Neural progenitor cell (in vitro differentiated cells): ENCODE measurements around the gene LILRB2. TPM values are rescaled to one million over a fixed set of nuclear protein-coding genes. Genes with fewer than 3 reads are reported as not detected.
"Not testable (repeated sequence)": the region's sequence is repeated elsewhere in the genome, so short reads cannot be mapped to it uniquely, and the experiment has no call there.

ENCODE experiments used
- DNase-seq: peaks from one replicate; pipeline ENCODE4 v3.0.0-alpha.2; 2016; ENCODE audit warnings: low spot score
- H2AFZ ChIP-seq: fragments of 200-600 bp; sonication (generic); replicated peaks from 2 replicates; pipeline ENCODE4 v1.6.1; 2016; ENCODE audit warnings: antibody characterized with exemption
- H3F3A ChIP-seq: fragments of 200-600 bp; sonication (generic); 2 replicates; pipeline ENCODE4 v1.6.1; 2016; ENCODE audit warnings: antibody characterized with exemption, low read depth
- H3K27ac ChIP-seq: fragments of 200-600 bp; sonication (generic); 2 replicates; pipeline ENCODE4 v1.5.1; 2016; ENCODE audit warnings: mild to moderate bottlenecking
- H3K27me3 ChIP-seq: fragments of 200-600 bp; sonication (generic); 2 replicates; pipeline ENCODE4 v1.6.1; 2016; ENCODE audit warnings: mild to moderate bottlenecking, moderate library complexity
- H3K36me3 ChIP-seq: fragments of 200-600 bp; sonication (generic); 2 replicates; pipeline ENCODE4 v1.5.1; 2016
- H3K4me1 ChIP-seq: fragments of 200-600 bp; sonication (generic); 2 replicates; pipeline ENCODE4 v1.6.1; 2016; ENCODE audit warnings: mixed run types
- H3K4me2 ChIP-seq: fragments of 200-600 bp; sonication (generic); 2 replicates; pipeline ENCODE4 v1.6.1; 2016
- H3K4me3 ChIP-seq: fragments of 200-600 bp; sonication (generic); 2 replicates; pipeline ENCODE4 v1.5.1; 2016
- H3K79me2 ChIP-seq: fragments of 200-600 bp; sonication (generic); 2 replicates; pipeline ENCODE4 v1.6.1; 2016; ENCODE audit warnings: low read depth
- H3K9ac ChIP-seq: fragments of 200-600 bp; sonication (generic); 2 replicates; pipeline ENCODE4 v1.6.1; 2016
- H3K9me3 ChIP-seq: fragments of 200-600 bp; sonication (generic); 2 replicates; pipeline ENCODE4 v1.5.1; 2016; ENCODE audit warnings: low read depth
- H4K20me1 ChIP-seq: fragments of 200-600 bp; sonication (generic); 2 replicates; pipeline ENCODE4 v1.6.1; 2016; ENCODE audit warnings: low read depth
- H3K27ac Mint-ChIP-seq: 3 replicates; pipeline ENCODE4 v1.8.0; 2021; ENCODE audit warnings: mixed read lengths
- H3K27me3 Mint-ChIP-seq: 2 replicates; pipeline ENCODE4 v1.8.0; 2022; ENCODE audit warnings: low read depth, mild to moderate bottlenecking, inconsistent platforms, moderate library complexity, mixed read lengths; ENCODE audit not compliant: insufficient read depth
- H3K36me3 Mint-ChIP-seq: 3 replicates; pipeline ENCODE4 v1.8.0; 2021; ENCODE audit warnings: mixed read lengths
- H3K4me1 Mint-ChIP-seq: 3 replicates; pipeline ENCODE4 v1.8.0; 2021; ENCODE audit warnings: mixed read lengths
- H3K4me3 Mint-ChIP-seq: 3 replicates; pipeline ENCODE4 v1.8.0; 2021; ENCODE audit warnings: mild to moderate bottlenecking, moderate library complexity, mixed read lengths
- H3K9me3 Mint-ChIP-seq: 3 replicates; pipeline ENCODE4 v1.8.0; 2020; ENCODE audit warnings: mixed read lengths
- EZH2 ChIP-seq: fragments of 200-600 bp; sonication (generic); IDR thresholded peaks from 2 replicates; pipeline ENCODE4 v1.6.1; 2017; ENCODE audit warnings: antibody characterized with exemption, mild to moderate bottlenecking, moderate library complexity
- EZH2phosphoT487 ChIP-seq: fragments of 200-600 bp; sonication (generic); IDR thresholded peaks from 2 replicates; pipeline ENCODE4 v1.6.1; 2017; ENCODE audit warnings: antibody characterized with exemption
- total RNA-seq: library from RNA; depleted of rRNA; stranded (reverse); fragments of >200 nt; gene quantifications from 2 replicates; pipeline ENCODE4 v1.2.3, GENCODE V29; 2015; ENCODE audit warnings: low replicate concordance
- TF ChIP-seq, protein P1 (sequence below): fragments of 200-600 bp; sonication (generic); IDR thresholded peaks from 2 replicates; pipeline ENCODE4 v1.5.1; 2017; ENCODE audit warnings: antibody characterized with exemption, mild to moderate bottlenecking

Gene LILRB2
- total RNA-seq, 1 donor from 2014 or later, result not detected

DNA sequence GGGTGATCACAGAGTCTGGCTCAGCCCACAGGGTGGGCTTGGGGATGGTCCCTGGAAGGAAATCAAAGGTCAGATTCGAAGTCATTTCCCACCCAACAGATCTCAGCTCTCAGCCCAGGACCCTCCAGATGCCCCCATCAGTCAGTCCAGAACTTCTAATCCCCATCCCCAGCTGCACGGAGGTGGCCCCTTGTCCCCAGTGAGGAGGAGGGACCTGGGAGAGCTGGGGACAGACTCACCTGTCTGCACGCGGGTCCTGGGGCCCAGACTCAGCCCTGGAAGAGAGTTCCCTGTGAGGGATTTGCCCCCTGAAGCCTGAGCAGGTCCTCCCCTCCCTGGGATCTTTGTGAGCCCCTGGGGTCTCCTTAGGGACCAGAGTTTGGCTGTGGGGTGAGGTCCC lies 885 bp downstream of the LILRB2 start:
- not testable (repeated sequence) for H3K4me3 ChIP-seq, H3K9ac ChIP-seq, H3K4me2 ChIP-seq, H2AFZ ChIP-seq, H3K27ac Mint-ChIP-seq, H3K27me3 Mint-ChIP-seq, H3K9me3 Mint-ChIP-seq, H3K36me3 Mint-ChIP-seq, H3K79me2 ChIP-seq, H3F3A ChIP-seq, H4K20me1 ChIP-seq, H3K27me3 ChIP-seq, H3K4me1 Mint-ChIP-seq, H3K27ac ChIP-seq, H3K4me3 Mint-ChIP-seq, H3K4me1 ChIP-seq, DNase-seq, H3K9me3 ChIP-seq, H3K36me3 ChIP-seq

- Mint-ChIP-seq H3K4me3 (no peak overlapping the region), H3K27me3 (peaks cover 6% of the 10 kb centered on the region), H3K4me1 (no peaks in the 10 kb centered on the region), H3K27ac (no peak overlapping the region), H3K9me3 (no peaks in the 10 kb centered on the region), H3K36me3 (no peaks in the 10 kb centered on the region)
- Histone ChIP-seq H3K27me3 (peaks cover 6% of the 10 kb centered on the region), H3K79me2 (no peaks in the 10 kb centered on the region), H3K4me1 (no peaks in the 10 kb centered on the region), H3K36me3 (no peaks in the 10 kb centered on the region), H3K9ac (no peak overlapping the region), H2AFZ (no peak overlapping the region), H3K27ac (no peak overlapping the region), H4K20me1 (no peaks in the 10 kb centered on the region), H3F3A (no peaks in the 10 kb centered on the region), H3K4me2 (no peak overlapping the region), H3K9me3 (no peaks in the 10 kb centered on the region), H3K4me3 (no peak overlapping the region)
- TF ChIP-seq EZH2 (no peak), EZH2phosphoT487 (no peak)
- TF ChIP-seq, protein P1, sequence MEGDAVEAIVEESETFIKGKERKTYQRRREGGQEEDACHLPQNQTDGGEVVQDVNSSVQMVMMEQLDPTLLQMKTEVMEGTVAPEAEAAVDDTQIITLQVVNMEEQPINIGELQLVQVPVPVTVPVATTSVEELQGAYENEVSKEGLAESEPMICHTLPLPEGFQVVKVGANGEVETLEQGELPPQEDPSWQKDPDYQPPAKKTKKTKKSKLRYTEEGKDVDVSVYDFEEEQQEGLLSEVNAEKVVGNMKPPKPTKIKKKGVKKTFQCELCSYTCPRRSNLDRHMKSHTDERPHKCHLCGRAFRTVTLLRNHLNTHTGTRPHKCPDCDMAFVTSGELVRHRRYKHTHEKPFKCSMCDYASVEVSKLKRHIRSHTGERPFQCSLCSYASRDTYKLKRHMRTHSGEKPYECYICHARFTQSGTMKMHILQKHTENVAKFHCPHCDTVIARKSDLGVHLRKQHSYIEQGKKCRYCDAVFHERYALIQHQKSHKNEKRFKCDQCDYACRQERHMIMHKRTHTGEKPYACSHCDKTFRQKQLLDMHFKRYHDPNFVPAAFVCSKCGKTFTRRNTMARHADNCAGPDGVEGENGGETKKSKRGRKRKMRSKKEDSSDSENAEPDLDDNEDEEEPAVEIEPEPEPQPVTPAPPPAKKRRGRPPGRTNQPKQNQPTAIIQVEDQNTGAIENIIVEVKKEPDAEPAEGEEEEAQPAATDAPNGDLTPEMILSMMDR, result no peak
- DNase-seq, result no peak
These were observed 1.4 kb downstream of the LILRB2 start for GRCh38 chr19:54279406-54279962.

GRCh38 chr19:54278571-54279195 lies 2.2 kb downstream of the LILRB2 start:
- not testable (repeated sequence) for H3K27me3 ChIP-seq, H3K27ac Mint-ChIP-seq, H3K9me3 Mint-ChIP-seq

GRCh38 chr19:54278056-54278455 lies 2.9 kb downstream of the LILRB2 start:
- not testable (repeated sequence) for H3K36me3 ChIP-seq, H3K4me1 ChIP-seq, H3K27ac ChIP-seq, H3K4me1 Mint-ChIP-seq, DNase-seq, H3K27me3 Mint-ChIP-seq, H3K4me2 ChIP-seq, H2AFZ ChIP-seq, H3F3A ChIP-seq, H3K4me3 ChIP-seq, H3K79me2 ChIP-seq, H3K9me3 Mint-ChIP-seq, H3K9me3 ChIP-seq, H3K9ac ChIP-seq, H3K36me3 Mint-ChIP-seq, H3K4me3 Mint-ChIP-seq, H3K27ac Mint-ChIP-seq, H4K20me1 ChIP-seq
- H3K27me3 ChIP-seq, result peaks cover 11% of the 10 kb centered on the region

More at GRCh38 chr19:54278571-54279195, 2.2 kb downstream of the LILRB2 start:
- not testable (repeated sequence) for H3K9me3 ChIP-seq, H3K4me1 Mint-ChIP-seq, H2AFZ ChIP-seq, H3K4me3 ChIP-seq, H3K4me3 Mint-ChIP-seq, H3K79me2 ChIP-seq, H3K4me1 ChIP-seq, H3K27ac ChIP-seq, H3K36me3 ChIP-seq, H3K27me3 Mint-ChIP-seq, H3K9ac ChIP-seq, H3K36me3 Mint-ChIP-seq, DNase-seq, H3K4me2 ChIP-seq, H3F3A ChIP-seq, H4K20me1 ChIP-seq

- not testable (repeated sequence) for H3K4me2 ChIP-seq, H3K4me1 ChIP-seq, H2AFZ ChIP-seq, H3F3A ChIP-seq, H3K27me3 Mint-ChIP-seq, H3K36me3 ChIP-seq, H3K9me3 ChIP-seq, H3K27ac Mint-ChIP-seq, H3K9me3 Mint-ChIP-seq, DNase-seq, H3K27ac ChIP-seq, H3K9ac ChIP-seq, H3K4me3 Mint-ChIP-seq, H3K36me3 Mint-ChIP-seq, H3K27me3 ChIP-seq, H3K4me3 ChIP-seq, H4K20me1 ChIP-seq, H3K4me1 Mint-ChIP-seq, H3K79me2 ChIP-seq
These were observed 3.7 kb downstream of the LILRB2 start for GRCh38 chr19:54277111-54277615.
